Measurements from ENCODE around the gene WDR4. TPM values are rescaled to one million over a fixed set of nuclear protein-coding genes. Genes with fewer than 3 reads are reported as not detected.
A peak's percentile ranks its signal among the peaks of the same experiment; 100 is the strongest.

Gene WDR4
- total and polyA plus RNA-seq, 2 of the 13 experiments (the other 11 are each of a cell fraction or from before 2014, with no cell fraction given): 11.3 to 14.4 TPM

- DNase-seq (ENCODE audit: low spot score): no peak
- POLR2A ChIA-PET: no interaction called here
- TF ChIP-seq THRA (CRISPR knock-in tag; IDR thresholded peaks at IDR 0.05; ENCODE audit: borderline replicate concordance) (no peak), PHF5A (CRISPR knock-in tag; IDR thresholded peaks at IDR 0.05; ENCODE audit: low read depth, unreplicated experiment) (no peak), MIXL1 (CRISPR knock-in tag; IDR thresholded peaks at IDR 0.05) (no peak), DRAP1 (CRISPR knock-in tag; IDR thresholded peaks at IDR 0.05) (no peak), ZHX2 (IDR thresholded peaks at IDR 0.05; ENCODE audit: low read depth) (no peak), ZHX2 (CRISPR knock-in tag; IDR thresholded peaks at IDR 0.05; ENCODE audit: borderline replicate concordance) (no peak), ZNF720 (CRISPR knock-in tag; IDR thresholded peaks at IDR 0.05) (no peak), POGK (CRISPR knock-in tag; conservative IDR thresholded peaks at IDR 0.05) (no peak), ZBTB42 (CRISPR knock-in tag; IDR thresholded peaks at IDR 0.05) (no peak), POLR2G (IDR thresholded peaks at IDR 0.05; ENCODE audit: low read depth, low read length) (peak; percentile 35; the same call in 1 of the 2 replicates), HOXA9 (CRISPR knock-in tag; IDR thresholded peaks at IDR 0.05; ENCODE audit: borderline replicate concordance) (no peak), SP140L (CRISPR knock-in tag; IDR thresholded peaks at IDR 0.05; ENCODE audit: borderline replicate concordance) (no peak), ZNF20 (CRISPR knock-in tag; IDR thresholded peaks at IDR 0.05) (no peak), MED1 (CRISPR knock-in tag; IDR thresholded peaks at IDR 0.05) (no peak), AGO2 (optimal IDR thresholded peaks at IDR 0.05; ENCODE audit: low read depth, low read length) (peak; percentile 81)
Measured at GRCh38 chr21:42833859-42834725, 45.2 kb downstream of the WDR4 start.

More at GRCh38 chr21:42833859-42834725, 45.2 kb downstream of the WDR4 start:
- FAIRE-seq (no peak), ATAC-seq (no peak)
- WGBS (ENCODE audit: low lambda C conversion rate): 95% methylated on average over 17 of the region's 23 CpGs
- Histone ChIP-seq H3K9ac (ENCODE audit: insufficient read depth, low read depth, low read length) (no peak overlapping the region), H3K36me3 (replicated peaks in 1 of 2; ENCODE audit: control insufficient read depth in 1 of 2, insufficient read depth in 2 of 2, low read length in 2 of 2) (peaks cover 0 to 2% of the 10 kb centered on the region in 2 experiments; a peak in 2 of 5 replicates), H4K20me1 (ENCODE audit: insufficient read depth, low read length) (no peaks in the 10 kb centered on the region), H3K27me3 (ENCODE audit: control insufficient read depth in 1 of 2, insufficient read depth in 2 of 2, low read length in 2 of 2) (no peaks in the 10 kb centered on the region), H3K4me2 (ENCODE audit: low read depth, low read length) (no peak overlapping the region), H3K4me3 (replicated peaks in 1 of 3; ENCODE audit: insufficient read depth in 1 of 3, low read depth in 2 of 3, low read length in 3 of 3) (no peak overlapping the region), H3K79me2 (ENCODE audit: insufficient read depth, low read length) (no peaks in the 10 kb centered on the region), H3K4me1 (ENCODE audit: insufficient read depth, low read length) (peaks cover 22% of the 10 kb centered on the region), H3K27ac (ENCODE audit: extremely low read length, insufficient read depth, low read length) (no peak overlapping the region), H3K9me3 (ENCODE audit: low read length) (no peaks in the 10 kb centered on the region), H2AFZ (ENCODE audit: low read length) (no peak overlapping the region)
- in situ Hi-C loops (cut with HindIII; ENCODE audit: extremely low pct_ligation_motif_present, low pct_unique_long_range_greater_than_20kb): loop anchor here (10.0 kb wide), 1 partner anchor 179 kb away; the partner anchor contains the start of gene PDE9A
- no TSS peak for BruUV-seq (replicated peaks)
- intact Hi-C loops (cut with micrococcal nuclease; ENCODE audit: unreplicated experiment): no loop called here
- CTCF ChIA-PET (ENCODE audit: low intra/inter-chr PET ratio, low total read pairs): no interaction called here

Data from HepG2 (cell line).